GM12872 (cell line): ENCODE data around the gene CCDC69.

ENCODE experiments used
- CTCF ChIP-seq: IDR thresholded peaks from 3 replicates; pipeline ENCODE4 v1.5.1; 2011; ENCODE audit warnings: low read depth, mild to moderate bottlenecking, low read length, moderate library complexity; ENCODE audit not compliant: insufficient read depth

CCDC69 gene

GRCh38 chr5:151218177-151218576 is 5.7 kb downstream of the CCDC69 start:
- TF ChIP-seq CTCF: no peak

GRCh38 chr5:151216781-151217180 is 7.1 kb downstream of the CCDC69 start:
- TF ChIP-seq CTCF: no peak

GRCh38 chr5:151215546-151215880 is 8.4 kb downstream of the CCDC69 start:
- TF ChIP-seq CTCF: no peak

- TF ChIP-seq CTCF: no peak
Measured at GRCh38 chr5:151214614-151215545, 9.0 kb downstream of the CCDC69 start.

GRCh38 chr5:151213803-151214613 is 9.9 kb downstream of the CCDC69 start:
- TF ChIP-seq CTCF: no peak

GRCh38 chr5:151212406-151212798 is 11.5 kb downstream of the CCDC69 start:
- TF ChIP-seq CTCF: no peak

GRCh38 chr5:151208481-151208914 is 15.4 kb downstream of the CCDC69 start:
- TF ChIP-seq CTCF: no peak
